GM18951 (cell line): ENCODE measurements around the gene ZCCHC9.
"Not testable (repeated sequence)": the region's sequence is repeated elsewhere in the genome, so short reads cannot be mapped to it uniquely, and the experiment has no call there.

Experiments
- POLR2A ChIP-seq: IDR thresholded peaks from 4 replicates; pipeline ENCODE4 v1.6.1; 2011; ENCODE audit warnings: mild to moderate bottlenecking; ENCODE audit not compliant: insufficient read length, insufficient read depth; ENCODE audit errors: extremely low read depth
- in situ Hi-C: fragments of 300-500 bp; cut with MboI; formaldehyde crosslinking; loops from one replicate; pipeline ENCODE4 v1.12.0; 2022; ENCODE audit warnings: low sequenced_read_pairs, mixed read lengths, inconsistent platforms; ENCODE audit not compliant: unreplicated experiment

ZCCHC9 gene

GRCh38 chr5:81288021-81288433, 13.4 kb upstream of the ZCCHC9 start:
- in situ Hi-C loops = no loop called here
- TF ChIP-seq POLR2A = no peak

- in situ Hi-C loops = no loop called here
- TF ChIP-seq POLR2A = no peak
Observed at GRCh38 chr5:81290146-81290545, 11.2 kb upstream of the ZCCHC9 start.

GRCh38 chr5:81292130-81292529, 9.3 kb upstream of the ZCCHC9 start:
- in situ Hi-C loops = no loop called here
- TF ChIP-seq POLR2A = no peak

- in situ Hi-C loops = not testable (repeated sequence)
Observed at GRCh38 chr5:81294021-81294420, 7.4 kb upstream of the ZCCHC9 start.

- TF ChIP-seq POLR2A = no peak
- in situ Hi-C loops = no loop called here
Observed at GRCh38 chr5:81297531-81297930, 3.9 kb upstream of the ZCCHC9 start.

- in situ Hi-C loops = no loop called here
- TF ChIP-seq POLR2A = no peak
Observed at GRCh38 chr5:81300921-81301270, 491 bp upstream of the ZCCHC9 start.

GRCh38 chr5:81302596-81302995, 1.2 kb downstream of the ZCCHC9 start:
- TF ChIP-seq POLR2A = no peak
- in situ Hi-C loops = no loop called here

- in situ Hi-C loops = no loop called here
- no peak for TF ChIP-seq POLR2A
Observed at GRCh38 chr5:81303563-81303962, 2.2 kb downstream of the ZCCHC9 start.

GRCh38 chr5:81305785-81306184, 4.4 kb downstream of the ZCCHC9 start:
- in situ Hi-C loops = no loop called here
- no peak for TF ChIP-seq POLR2A

- no peak for TF ChIP-seq POLR2A
- in situ Hi-C loops = no loop called here
Observed at GRCh38 chr5:81308836-81309235, 7.4 kb downstream of the ZCCHC9 start.

GRCh38 chr5:81310402-81311063, 9.1 kb downstream of the ZCCHC9 start:
- no peak for TF ChIP-seq POLR2A
- in situ Hi-C loops = no loop called here

- in situ Hi-C loops = no loop called here
- no peak for TF ChIP-seq POLR2A
Observed at GRCh38 chr5:81313278-81313677, 11.9 kb downstream of the ZCCHC9 start.

GRCh38 chr5:81313686-81314085, 12.3 kb downstream of the ZCCHC9 start:
- in situ Hi-C loops = no loop called here
- TF ChIP-seq POLR2A = no peak

- TF ChIP-seq POLR2A = no peak
- in situ Hi-C loops = no loop called here
Observed at GRCh38 chr5:81314581-81314980, 13.2 kb downstream of the ZCCHC9 start.

- in situ Hi-C loops = no loop called here
- TF ChIP-seq POLR2A = no peak
Observed at GRCh38 chr5:81315336-81315735, 13.9 kb downstream of the ZCCHC9 start.
